Heart right ventricle (tissue), 16 donors: ENCODE results near the gene CAPN10. TPM values are rescaled to one million over a fixed set of nuclear protein-coding genes. Genes with fewer than 3 reads are reported as not detected.

Experiments
- ATAC-seq, 8 donors: fragments of 200-7000 bp; cut with Tn5 transposase; one replicate each; pipeline ENCODE4 v1.9.1; 2020; ENCODE audit warnings: mild to moderate bottlenecking in 8 of 8, moderate library complexity in 8 of 8, moderate number of reproducible peaks in 1 of 8
- DNase-seq, 2 donors: peaks; one replicate each; pipeline ENCODE4 v3.0.0-alpha.2; 2020
- H3K27ac ChIP-seq, 10 donors: fragments of 200-600 bp; sonication (generic) in 2 of 10; one replicate each; pipeline versions ENCODE4 v1.5.0 to v1.8.0; 2020 to 2022; ENCODE audit warnings: mild to moderate bottlenecking in 3 of 10
- H3K27me3 ChIP-seq, 7 donors: fragments of 200-600 bp; one replicate each; pipeline ENCODE4 v1.8.0; 2021 to 2022; ENCODE audit warnings: mild to moderate bottlenecking in 2 of 7
- H3K36me3 ChIP-seq, 9 donors: fragments of 200-600 bp; sonication (generic) in 1 of 9; one replicate each; pipeline versions ENCODE4 v1.5.0 to v1.8.0; 2020 to 2022; ENCODE audit warnings: mild to moderate bottlenecking in 2 of 9
- H3K4me1 ChIP-seq, 9 donors: fragments of 200-600 bp; sonication (generic) in 1 of 9; one replicate each; pipeline versions ENCODE4 v1.5.0 to v1.8.0; 2020 to 2022; ENCODE audit warnings: mild to moderate bottlenecking in 4 of 9
- H3K4me3 ChIP-seq, 10 donors: fragments of 200-600 bp; sonication (generic) in 2 of 10; one replicate each; pipeline versions ENCODE4 v1.5.0 to v1.8.0; 2020 to 2022; ENCODE audit warnings: mild to moderate bottlenecking in 7 of 10, moderate library complexity in 2 of 10
- H3K9me3 ChIP-seq, 11 donors: fragments of 200-600 bp in 10 of 11; sonication (generic) in 2 of 11; one replicate each; pipeline versions ENCODE4 v1.5.0 to v1.8.0; 2013 to 2022; ENCODE audit warnings: mild to moderate bottlenecking in 2 of 11, control low read depth in 1 of 11, moderate library complexity in 1 of 11
- WGBS, 2 donors: extraction: QIAGEN DNeasy Blood & Tissue Kit; methylation state at CpG; one replicate each; pipeline ENCODE4 v1.1.7; 2013; ENCODE audit warnings: inconsistent platforms in 1 of 2; 5-methylcytosine and 5-hydroxymethylcytosine counted together
- intact Hi-C, 10 donors: fragments of 100-400 bp; cut with DNase I; formaldehyde crosslinking; loops; one replicate each; pipeline versions ENCODE4 v1.11.1 to v1.14.2; 2022
- polyA plus RNA-seq, 2 donors: library from polyadenylated mRNA; stranded (reverse); fragments of 200-250 nt; gene quantifications; one replicate each; pipeline ENCODE4 v1.2.3, GENCODE V29; 2013
- total RNA-seq, 10 donors: library from RNA; stranded (reverse); fragmentation: NEBNext Ultra II Directional in 3 of 10; extraction: Animal tissue kit (Norgen Biotek cat#: 25700) in 3 of 10; gene quantifications; one replicate each; pipeline versions ENCODE4 v1.2.1 to v1.2.4, GENCODE V29; 2021 to 2023
- TF ChIP-seq, protein P1 (sequence below), 9 donors: fragments of 200-600 bp; sonication (generic) in 2 of 9; IDR thresholded peaks; one replicate each; pipeline versions ENCODE4 v1.5.0 to v1.8.0; 2021 to 2022; ENCODE audit warnings: antibody characterized with exemption in 9 of 9, mild to moderate bottlenecking in 5 of 9, moderate library complexity in 1 of 9
- donor health status: Arrhythmogenic right ventricular cardiomyopathy.
- donor health status: ischemic (EF 13 %, LVEDD 7.1; RV severe dilation, severe dysfunction).
- donor health status: healthy with polysubstance abuse.
- donor health status: DM: no; HTN: yes; CAD: no.
- donor health status: DM: no; HTN: no; CAD: no.
- donor health status: ischemic (EF 25% LVEDD 6.9; RV normal size, moderate dysfunction).
- donor health status: ischemic (EF 25% LVEDD 5.7; RV mildly dilated, moderate dysfunction).
- donor health status: healthy.
- donor health status: DM: yes; HTN: yes; CAD: no.
- donor health status: Ischemic cardiomyopathy.
- donor health status: ischemic (EF 35%, LVEDD 5.7; RV mildly dilated, moderate dysfunction).
- donor health status: nonischemic (EF 11% LVEDD 7.7; RV severe dilation, severe dysfunction).
- donor health status: DM: yes; HTN: yes; CAD: no.
- donor health status: PGD.
- donor health status: ischemic (EF 29% LVEDD 5.4; RV normal size, mild dysfunction).
- donor health status: nonischemic (EF 23%, LVEDD 6.1; RV moderate dilation, normal function).

Gene CAPN10
- total and polyA plus RNA-seq, 12 donors = 16.8 to 89.5 (median 21.0) TPM

GRCh38 chr2:240567872-240568677 lies 18.5 kb upstream of the CAPN10 start, which contains the start of gene RNPEPL1:
Gene RNPEPL1, plus strand, starts transcription at chr2:240568484. Its CDS starts 103 bp downstream, at chr2:240568587.
- WGBS, 2 donors = 0% methylated on average over 31 to 106 of the region's 106 CpGs
- Histone ChIP-seq H3K36me3 (peaks cover 0 to 28% (median 0%) of the 10 kb centered on the region in 9 donors), H3K4me3 (peak within 1 kb of the TSS; percentile 78 to 98 (median 86)), H3K9me3 (no peaks in the 10 kb centered on the region), H3K4me1 (peaks cover 16 to 72% (median 51%) of the 10 kb centered on the region in 9 donors), H3K27me3 (no peaks in the 10 kb centered on the region), H3K27ac (peak within 1 kb of the TSS; percentile 92 to 100 (median 96))
- TF ChIP-seq, protein P1, sequence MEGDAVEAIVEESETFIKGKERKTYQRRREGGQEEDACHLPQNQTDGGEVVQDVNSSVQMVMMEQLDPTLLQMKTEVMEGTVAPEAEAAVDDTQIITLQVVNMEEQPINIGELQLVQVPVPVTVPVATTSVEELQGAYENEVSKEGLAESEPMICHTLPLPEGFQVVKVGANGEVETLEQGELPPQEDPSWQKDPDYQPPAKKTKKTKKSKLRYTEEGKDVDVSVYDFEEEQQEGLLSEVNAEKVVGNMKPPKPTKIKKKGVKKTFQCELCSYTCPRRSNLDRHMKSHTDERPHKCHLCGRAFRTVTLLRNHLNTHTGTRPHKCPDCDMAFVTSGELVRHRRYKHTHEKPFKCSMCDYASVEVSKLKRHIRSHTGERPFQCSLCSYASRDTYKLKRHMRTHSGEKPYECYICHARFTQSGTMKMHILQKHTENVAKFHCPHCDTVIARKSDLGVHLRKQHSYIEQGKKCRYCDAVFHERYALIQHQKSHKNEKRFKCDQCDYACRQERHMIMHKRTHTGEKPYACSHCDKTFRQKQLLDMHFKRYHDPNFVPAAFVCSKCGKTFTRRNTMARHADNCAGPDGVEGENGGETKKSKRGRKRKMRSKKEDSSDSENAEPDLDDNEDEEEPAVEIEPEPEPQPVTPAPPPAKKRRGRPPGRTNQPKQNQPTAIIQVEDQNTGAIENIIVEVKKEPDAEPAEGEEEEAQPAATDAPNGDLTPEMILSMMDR (IDR thresholded peaks at IDR 0.05) = peak in 2 of 9 donors; percentile 8 to 18
- peak; percentile 21 to 56 for DNase-seq
- peak in 5 of 8 donors; percentile 0 to 17 (median 11) for ATAC-seq
- intact Hi-C loops = loop anchor here in 4 of 10 donors (1.0 to 2.0 kb wide), 2 partner anchors 18 to 19 kb away; partner anchors contain the start of gene CAPN10 (in 4 of the 4)

DNA sequence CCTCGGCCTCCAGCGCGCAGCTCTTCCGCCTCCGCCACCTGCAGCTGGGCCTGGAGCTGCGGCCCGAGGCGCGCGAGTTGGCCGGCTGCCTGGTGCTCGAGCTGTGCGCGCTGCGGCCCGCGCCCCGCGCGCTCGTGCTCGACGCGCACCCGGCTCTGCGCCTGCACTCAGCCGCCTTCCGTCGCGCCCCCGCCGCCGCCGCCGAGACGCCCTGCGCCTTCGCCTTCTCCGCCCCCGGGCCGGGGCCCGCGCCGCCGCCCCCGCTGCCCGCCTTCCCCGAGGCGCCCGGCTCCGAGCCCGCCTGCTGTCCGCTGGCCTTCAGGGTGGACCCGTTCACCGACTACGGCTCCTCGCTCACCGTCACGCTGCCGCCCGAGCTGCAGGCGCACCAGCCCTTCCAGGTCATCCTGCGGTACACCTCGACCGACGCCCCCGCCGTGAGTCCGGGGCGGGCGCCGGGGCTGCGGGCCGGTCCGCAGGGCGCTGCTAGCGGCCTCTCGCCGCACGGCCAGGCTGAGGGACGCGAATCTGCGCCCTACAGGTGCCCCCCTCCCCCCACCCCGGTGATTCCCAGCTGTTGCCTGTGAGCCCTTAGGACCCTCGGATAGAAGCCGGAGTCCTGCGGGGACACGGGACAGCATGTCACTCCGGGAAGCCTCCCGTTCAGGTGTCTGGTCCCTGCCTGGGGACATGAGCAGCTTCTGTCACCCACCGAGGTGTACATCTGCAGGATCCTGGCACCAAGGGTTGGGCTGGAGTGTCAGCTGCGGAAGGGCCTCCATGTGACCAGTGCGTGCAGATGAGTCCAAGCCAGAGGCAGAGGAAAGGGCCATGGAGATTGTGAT lies 17.6 kb upstream of the CAPN10 start:
- Histone ChIP-seq H3K9me3 (no peaks in the 10 kb centered on the region), H3K4me1 (peaks cover 16 to 64% (median 51%) of the 10 kb centered on the region in 9 donors), H3K4me3 (peak overlapping the region; percentile 72 to 92 (median 80)), H3K36me3 (peaks cover 0 to 28% (median 1%) of the 10 kb centered on the region in 9 donors), H3K27me3 (no peaks in the 10 kb centered on the region), H3K27ac (peak overlapping the region; percentile 70 to 94 (median 87))
- intact Hi-C loops = loop anchor here in 2 of 10 donors (1.0 to 2.0 kb wide), 2 partner anchors 17 to 18 kb away; partner anchors contain the start of gene CAPN10 (in 2 of the 2)
- peak in 5 of 8 donors; percentile 9 to 44 (median 15) for ATAC-seq
- TF ChIP-seq, protein P1 (IDR thresholded peaks at IDR 0.05) = no peak
- DNase-seq = peak; percentile 62 to 80
- WGBS, 2 donors = 0 to 2% methylated on average over 62 to 91 of the region's 93 CpGs

DNA sequence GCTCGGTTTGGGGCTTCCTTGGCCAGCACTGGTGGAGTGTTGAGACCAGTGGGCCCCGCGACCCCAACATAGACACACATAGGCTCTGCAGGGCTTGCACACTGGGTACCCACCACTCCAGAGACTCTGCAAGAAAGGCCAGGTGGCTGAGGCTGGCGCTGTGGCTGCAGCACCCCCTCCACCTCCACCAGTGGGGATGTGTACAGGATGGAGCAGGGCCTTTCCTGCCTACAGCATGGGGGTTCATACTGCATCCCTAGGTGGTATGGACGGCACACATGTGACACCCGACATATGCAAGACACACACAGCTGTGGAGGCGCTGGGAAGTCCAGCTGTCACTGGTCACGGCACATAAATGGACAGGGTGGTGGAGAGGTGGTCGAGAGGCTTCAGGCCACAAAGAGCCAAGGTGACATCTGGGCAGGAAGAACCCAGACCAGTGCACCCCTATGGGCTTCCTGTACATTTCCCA lies 17.0 kb upstream of the CAPN10 start:
- Histone ChIP-seq H3K27me3 (no peaks in the 10 kb centered on the region), H3K4me1 (peaks cover 16 to 59% (median 51%) of the 10 kb centered on the region in 9 donors)
- ATAC-seq = no peak

More for the DNA sequence above, 17.0 kb upstream of the CAPN10 start:
- intact Hi-C loops = loop anchor here in 1 of 10 donors (2.0 kb wide), 1 partner anchor 17 kb away; the partner anchor contains the start of gene CAPN10
- 78 to 81% methylated on average over 9 of the region's 9 CpGs for WGBS, 2 donors
- TF ChIP-seq, protein P1 (IDR thresholded peaks at IDR 0.05) = no peak
- DNase-seq = no peak
- no peaks in the 10 kb centered on the region for H3K9me3 ChIP-seq
- H3K36me3 ChIP-seq = peaks cover 0 to 29% (median 7%) of the 10 kb centered on the region in 9 donors
- H3K27ac ChIP-seq = peak overlapping the region in 8 of 10 donors; percentile 70 to 94 (median 89)
- H3K4me3 ChIP-seq = peak overlapping the region; percentile 72 to 92 (median 80)
